Measurements from ENCODE around the gene TNFAIP8L1. TPM values are rescaled to one million over a fixed set of nuclear protein-coding genes. Genes with fewer than 3 reads are reported as not detected.
"Not testable (repeated sequence)": the region's sequence is repeated elsewhere in the genome, so short reads cannot be mapped to it uniquely, and the experiment has no call there.

TNFAIP8L1 gene
- total RNA-seq, 1 donor from 2014 or later: 12.5 TPM

- no peak overlapping the region for H3K4me3 Mint-ChIP-seq
- H3K36me3 Mint-ChIP-seq (ENCODE audit: low read depth): peaks cover 48% of the 10 kb centered on the region
- intact Hi-C loops (cut with micrococcal nuclease): no loop called here
- no peaks in the 10 kb centered on the region for H3K27me3 Mint-ChIP-seq
- DNase-seq: no peak
- H3K27ac Mint-ChIP-seq: peak overlapping the region; percentile 22
- peaks cover 3% of the 10 kb centered on the region for H3K4me1 Mint-ChIP-seq
- H3K9me3 Mint-ChIP-seq: no peaks in the 10 kb centered on the region
Observed at GRCh38 chr19:4662812-4663211, 23.5 kb downstream of the TNFAIP8L1 start.

GRCh38 chr19:4664642-4665041 is 25.3 kb downstream of the TNFAIP8L1 start:
- DNase-seq: no peak
- H3K9me3 Mint-ChIP-seq: no peaks in the 10 kb centered on the region
- H3K27me3 Mint-ChIP-seq: no peaks in the 10 kb centered on the region
- peaks cover 12% of the 10 kb centered on the region for H3K4me1 Mint-ChIP-seq
- H3K36me3 Mint-ChIP-seq (ENCODE audit: low read depth): peaks cover 53% of the 10 kb centered on the region
- intact Hi-C loops (cut with micrococcal nuclease): no loop called here
- no peak overlapping the region for H3K4me3 Mint-ChIP-seq
- no peak overlapping the region for H3K27ac Mint-ChIP-seq

- Mint-ChIP-seq H3K9me3 (no peaks in the 10 kb centered on the region), H3K36me3 (ENCODE audit: low read depth) (peaks cover 27% of the 10 kb centered on the region), H3K27ac (peak within 1 kb of the TSS; percentile 81), H3K4me3 (peak within 1 kb of the TSS; percentile 93), H3K4me1 (peaks cover 11% of the 10 kb centered on the region), H3K27me3 (no peaks in the 10 kb centered on the region)
- intact Hi-C loops (cut with micrococcal nuclease): loop anchor here (1.0 kb wide), 1 partner anchor 31 kb away; the partner anchor contains the start of gene TNFAIP8L1
- peak; percentile 98 for DNase-seq
Observed at GRCh38 chr19:4669723-4670480, 30.6 kb downstream of the TNFAIP8L1 start, which contains the start of gene MYDGF. Gene MYDGF (minus strand): TSS chr19:4670342. CDS start chr19:4670334, 8 bp downstream.

- intact Hi-C loops (cut with micrococcal nuclease): no loop called here
- H3K9me3 Mint-ChIP-seq: no peaks in the 10 kb centered on the region
- H3K4me1 Mint-ChIP-seq: peaks cover 11% of the 10 kb centered on the region
- H3K27ac Mint-ChIP-seq: no peak overlapping the region
- no peak for DNase-seq
- H3K36me3 Mint-ChIP-seq (ENCODE audit: low read depth): peaks cover 24% of the 10 kb centered on the region
- no peaks in the 10 kb centered on the region for H3K27me3 Mint-ChIP-seq
- H3K4me3 Mint-ChIP-seq: no peak overlapping the region
Observed at GRCh38 chr19:4671185-4671851, 32.0 kb downstream of the TNFAIP8L1 start.

- Mint-ChIP-seq H3K27me3 (no peaks in the 10 kb centered on the region), H3K27ac (no peak overlapping the region), H3K4me3 (no peak overlapping the region), H3K36me3 (ENCODE audit: low read depth) (peaks cover 23% of the 10 kb centered on the region), H3K4me1 (peaks cover 8% of the 10 kb centered on the region), H3K9me3 (no peaks in the 10 kb centered on the region)
- intact Hi-C loops (cut with micrococcal nuclease): no loop called here
- no peak for DNase-seq
Observed at GRCh38 chr19:4673216-4673615, 33.9 kb downstream of the TNFAIP8L1 start.

- no peaks in the 10 kb centered on the region for H3K9me3 Mint-ChIP-seq
- peak overlapping the region; percentile 29 for H3K27ac Mint-ChIP-seq
- H3K27me3 Mint-ChIP-seq: no peaks in the 10 kb centered on the region
- no peak overlapping the region for H3K4me3 Mint-ChIP-seq
- H3K4me1 Mint-ChIP-seq: peaks cover 5% of the 10 kb centered on the region
- peaks cover 20% of the 10 kb centered on the region for H3K36me3 Mint-ChIP-seq (ENCODE audit: low read depth)
- no peak for DNase-seq
- intact Hi-C loops (cut with micrococcal nuclease): no loop called here
Observed at GRCh38 chr19:4673726-4674125, 34.4 kb downstream of the TNFAIP8L1 start.

GRCh38 chr19:4675346-4675745 is 36.0 kb downstream of the TNFAIP8L1 start:
- intact Hi-C loops (cut with micrococcal nuclease): no loop called here

GRCh38 chr19:4676955-4677731 is 37.8 kb downstream of the TNFAIP8L1 start:
- Mint-ChIP-seq H3K9me3 (no peaks in the 10 kb centered on the region), H3K36me3 (ENCODE audit: low read depth) (peaks cover 19% of the 10 kb centered on the region), H3K27me3 (no peaks in the 10 kb centered on the region), H3K27ac (no peak overlapping the region), H3K4me3 (no peak overlapping the region), H3K4me1 (no peaks in the 10 kb centered on the region)
- intact Hi-C loops (cut with micrococcal nuclease): no loop called here
- DNase-seq: peak; percentile 74

More at GRCh38 chr19:4675346-4675745, 36.0 kb downstream of the TNFAIP8L1 start:
- Mint-ChIP-seq H3K9me3 (no peaks in the 10 kb centered on the region), H3K27me3 (no peaks in the 10 kb centered on the region), H3K4me1 (peaks cover 2% of the 10 kb centered on the region), H3K4me3 (no peak overlapping the region), H3K27ac (no peak overlapping the region), H3K36me3 (ENCODE audit: low read depth) (peaks cover 19% of the 10 kb centered on the region)
- no peak for DNase-seq

GRCh38 chr19:4678881-4679790 is 39.8 kb downstream of the TNFAIP8L1 start:
- Mint-ChIP-seq H3K9me3 (no peaks in the 10 kb centered on the region), H3K27me3 (no peaks in the 10 kb centered on the region), H3K4me1 (no peaks in the 10 kb centered on the region), H3K27ac (no peak overlapping the region), H3K36me3 (ENCODE audit: low read depth) (peaks cover 24% of the 10 kb centered on the region), H3K4me3 (no peak overlapping the region)
- intact Hi-C loops (cut with micrococcal nuclease): no loop called here
- no peak for DNase-seq

GRCh38 chr19:4680021-4680420 is 40.7 kb downstream of the TNFAIP8L1 start:
- H3K27ac Mint-ChIP-seq; H3K4me1 Mint-ChIP-seq; DNase-seq; intact Hi-C loops (cut with micrococcal nuclease); H3K9me3 Mint-ChIP-seq; H3K27me3 Mint-ChIP-seq; H3K4me3 Mint-ChIP-seq: not testable (repeated sequence)
- H3K36me3 Mint-ChIP-seq (ENCODE audit: low read depth): peaks cover 25% of the 10 kb centered on the region

GRCh38 chr19:4682417-4683200 is 43.3 kb downstream of the TNFAIP8L1 start:
- H3K4me1 Mint-ChIP-seq: no peaks in the 10 kb centered on the region
- intact Hi-C loops (cut with micrococcal nuclease): no loop called here
- no peaks in the 10 kb centered on the region for H3K9me3 Mint-ChIP-seq
- H3K4me3 Mint-ChIP-seq: no peak overlapping the region
- no peak overlapping the region for H3K27ac Mint-ChIP-seq
- H3K36me3 Mint-ChIP-seq (ENCODE audit: low read depth): peaks cover 28% of the 10 kb centered on the region
- no peaks in the 10 kb centered on the region for H3K27me3 Mint-ChIP-seq
- DNase-seq: no peak

- no peak overlapping the region for H3K4me3 Mint-ChIP-seq
- H3K36me3 Mint-ChIP-seq (ENCODE audit: low read depth): peaks cover 21% of the 10 kb centered on the region
- H3K27me3 Mint-ChIP-seq: no peaks in the 10 kb centered on the region
- no peaks in the 10 kb centered on the region for H3K9me3 Mint-ChIP-seq
- intact Hi-C loops (cut with micrococcal nuclease): no loop called here
- no peak overlapping the region for H3K27ac Mint-ChIP-seq
- no peak for DNase-seq
- no peaks in the 10 kb centered on the region for H3K4me1 Mint-ChIP-seq
Observed at GRCh38 chr19:4684312-4685095, 45.2 kb downstream of the TNFAIP8L1 start.
